ENCODE measurements around the gene WNT7A.

Gene WNT7A

GRCh38 chr3:13826672-13827071, 53.2 kb downstream of the WNT7A start:
- no peak for DNase-seq

- DNase-seq: no peak
Measured at GRCh38 chr3:13825821-13826220, 54.0 kb downstream of the WNT7A start.

DNA sequence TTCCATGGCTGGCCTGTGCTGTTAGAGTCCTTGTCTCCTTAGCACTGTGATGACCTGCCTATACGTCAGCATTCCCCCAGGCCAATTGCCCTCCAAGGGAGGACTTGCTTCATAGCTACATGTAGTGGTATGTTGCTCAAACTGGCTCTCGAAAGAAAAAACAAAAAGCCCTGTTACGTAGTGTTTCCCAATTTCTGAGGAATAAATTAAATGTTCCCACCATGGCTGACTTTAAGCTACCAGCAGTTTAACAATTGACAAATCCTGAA, 54.6 kb downstream of the WNT7A start:
- DNase-seq: no peak

DNA sequence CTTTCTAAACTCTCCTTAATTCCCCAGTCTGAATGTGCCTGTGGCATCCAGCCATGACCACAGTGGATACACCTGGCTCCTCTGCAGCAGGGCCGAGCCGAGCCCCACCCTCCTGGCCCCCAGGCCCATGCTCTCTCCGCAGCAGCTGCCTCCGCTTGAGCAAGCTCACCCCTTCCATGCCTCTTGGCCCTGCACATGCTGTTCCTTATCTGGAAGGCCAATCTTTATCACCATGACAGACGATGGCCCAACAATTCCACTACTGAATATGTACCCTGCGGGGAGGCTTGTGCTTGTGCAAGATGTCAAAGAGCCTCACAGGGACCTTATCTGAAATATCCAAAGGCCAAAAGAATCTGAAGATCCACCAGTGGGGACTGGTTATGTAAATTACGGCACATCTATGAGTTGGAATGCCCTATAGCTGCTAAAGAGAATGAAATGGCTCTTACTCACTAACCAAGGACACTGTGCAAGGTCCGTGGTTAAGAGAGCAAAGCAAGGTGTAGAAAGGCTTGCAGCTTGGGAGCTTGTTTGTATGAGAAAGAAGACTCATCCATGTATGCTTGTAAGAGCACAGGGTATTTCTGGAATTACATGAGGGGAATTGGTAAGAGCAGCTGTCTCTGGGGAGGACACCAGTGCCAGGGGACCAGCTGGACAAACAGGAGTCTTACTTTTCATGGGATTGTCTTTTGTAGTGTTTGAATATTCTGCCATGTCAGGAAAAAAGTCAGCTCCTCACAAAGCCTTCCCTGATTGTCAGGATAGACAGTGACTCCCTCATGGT, 55.2 kb downstream of the WNT7A start:
- DNase-seq: no peak

- no peak for DNase-seq
Measured at GRCh38 chr3:13823692-13824091, 56.2 kb downstream of the WNT7A start.

- peak in 1 of 14 donors; percentile 5 for DNase-seq
Measured at GRCh38 chr3:13822871-13823585, 56.8 kb downstream of the WNT7A start.

GRCh38 chr3:13822042-13822441, 57.8 kb downstream of the WNT7A start:
- no peak for DNase-seq

- DNase-seq: no peak
Measured at GRCh38 chr3:13821126-13821525, 58.7 kb downstream of the WNT7A start.

DNA sequence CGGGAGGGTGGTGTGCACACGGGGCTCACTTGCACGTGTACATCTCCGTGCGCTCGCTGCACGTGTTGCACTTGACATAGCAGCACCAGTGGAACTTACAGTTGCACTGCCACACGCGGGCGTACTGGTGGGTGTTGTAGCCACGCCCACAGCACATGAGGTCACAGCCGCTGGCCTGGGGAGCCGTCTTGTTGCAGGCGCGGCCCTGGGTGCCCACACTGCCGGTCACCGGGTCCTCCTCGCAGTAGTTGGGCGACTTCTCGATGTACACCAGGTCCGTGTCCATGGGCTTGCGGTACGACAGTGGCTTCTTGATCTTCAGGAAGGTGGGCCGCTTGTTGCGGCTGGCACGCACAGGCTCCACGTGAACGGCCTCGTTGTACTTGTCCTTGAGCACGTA, 61.0 kb downstream of the WNT7A start:
- no peak for DNase-seq

DNA sequence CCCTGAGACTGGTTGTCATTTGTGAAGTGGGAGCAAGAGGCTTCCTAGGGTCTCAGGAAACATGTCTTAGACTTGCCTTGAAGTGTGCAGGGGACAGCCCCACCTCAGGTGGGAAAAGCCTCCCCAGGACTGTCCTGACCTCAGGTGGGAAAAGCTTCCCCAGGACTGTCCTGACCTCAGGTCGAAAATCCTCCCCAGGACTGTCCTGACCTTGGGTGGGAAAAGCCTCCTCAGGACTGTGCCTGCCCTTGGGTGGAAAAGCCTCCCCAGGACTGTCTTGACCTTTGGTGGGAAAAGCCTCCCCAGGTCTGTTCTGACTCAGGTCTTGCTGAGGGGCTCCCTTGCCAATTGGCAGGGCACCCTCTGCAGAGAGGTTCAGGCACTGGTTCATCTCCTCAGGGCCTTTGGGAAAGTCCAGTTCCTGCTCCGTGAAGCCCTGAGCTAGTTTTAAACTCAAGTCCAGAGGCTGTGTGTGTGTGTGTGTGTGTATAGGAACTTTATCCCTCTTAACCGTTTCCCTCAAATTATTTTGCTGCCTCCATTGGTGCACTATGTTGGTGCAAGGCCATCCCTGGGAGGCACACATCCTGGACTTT, 64.7 kb downstream of the WNT7A start:
- DNase-seq: no peak

DNA sequence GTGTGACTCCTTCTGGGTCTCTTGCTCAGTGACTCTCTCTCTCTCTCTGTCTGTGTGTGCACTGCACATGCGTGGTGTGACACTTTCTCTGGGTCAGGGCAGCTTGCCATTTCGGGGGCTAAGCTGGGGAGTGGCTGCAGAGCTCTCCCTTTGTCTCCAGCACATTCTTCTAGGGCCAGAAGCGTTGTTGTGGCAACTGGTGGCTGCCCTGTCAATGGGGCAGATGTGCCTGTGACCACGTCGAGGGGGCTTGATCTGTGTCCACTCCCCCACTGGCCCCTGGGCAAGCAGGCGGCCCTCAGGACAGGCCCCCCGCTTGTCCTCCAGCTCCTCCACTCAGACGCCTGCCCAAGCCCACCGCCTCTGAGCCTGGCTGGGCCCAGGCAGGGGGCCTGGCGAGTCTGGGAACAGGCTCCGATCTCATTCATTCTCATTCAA, 67.8 kb downstream of the WNT7A start:
- DNase-seq: peak in 11 of 14 donors; percentile 23 to 83 (median 64)

GRCh38 chr3:13811614-13812013, 68.3 kb downstream of the WNT7A start:
- no peak for DNase-seq

- no peak for DNase-seq
Measured at GRCh38 chr3:13808550-13808949, 71.3 kb downstream of the WNT7A start.

DNA sequence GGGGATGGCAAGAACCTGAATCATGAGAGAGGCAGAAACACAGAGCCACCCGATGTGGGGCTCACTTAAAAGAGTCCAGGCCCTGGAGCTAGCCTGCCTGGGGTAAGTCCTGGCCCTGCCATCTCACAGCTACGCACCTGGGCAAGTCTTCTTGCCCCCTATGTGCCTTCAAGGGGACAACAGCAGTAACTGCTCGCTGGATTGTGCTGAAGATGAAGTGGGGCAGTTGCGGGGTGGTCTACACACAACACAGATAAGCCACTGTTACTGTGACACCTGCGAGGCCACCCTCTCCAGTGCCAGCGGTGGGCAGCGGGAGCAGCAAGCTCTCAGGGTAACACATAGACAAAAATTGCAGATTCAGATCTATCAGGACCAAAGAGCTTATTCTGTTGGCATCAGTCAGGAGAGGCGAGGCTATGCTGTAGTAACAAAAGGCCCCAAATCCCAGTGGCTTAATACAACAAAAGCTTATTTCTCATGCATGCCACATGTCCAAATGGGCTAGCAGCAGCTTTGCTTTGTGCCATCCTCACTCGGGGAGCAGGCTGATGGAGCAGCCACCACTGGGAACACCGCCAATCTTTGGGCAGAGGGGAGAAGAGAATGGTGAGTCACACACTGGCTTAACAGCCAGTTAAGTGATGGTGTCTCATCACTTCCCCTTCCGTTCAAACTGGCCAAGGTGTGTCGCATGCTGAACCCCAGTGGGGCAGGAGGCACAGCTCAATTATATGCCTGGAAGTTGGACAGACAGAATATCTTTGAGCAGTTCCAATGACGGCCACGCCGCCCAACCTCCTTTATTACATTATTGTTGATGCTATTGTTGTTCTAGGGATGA, 78.3 kb downstream of the WNT7A start:
- DNase-seq: no peak

GRCh38 chr3:13800064-13800463, 79.8 kb downstream of the WNT7A start:
- no peak for DNase-seq

DNA sequence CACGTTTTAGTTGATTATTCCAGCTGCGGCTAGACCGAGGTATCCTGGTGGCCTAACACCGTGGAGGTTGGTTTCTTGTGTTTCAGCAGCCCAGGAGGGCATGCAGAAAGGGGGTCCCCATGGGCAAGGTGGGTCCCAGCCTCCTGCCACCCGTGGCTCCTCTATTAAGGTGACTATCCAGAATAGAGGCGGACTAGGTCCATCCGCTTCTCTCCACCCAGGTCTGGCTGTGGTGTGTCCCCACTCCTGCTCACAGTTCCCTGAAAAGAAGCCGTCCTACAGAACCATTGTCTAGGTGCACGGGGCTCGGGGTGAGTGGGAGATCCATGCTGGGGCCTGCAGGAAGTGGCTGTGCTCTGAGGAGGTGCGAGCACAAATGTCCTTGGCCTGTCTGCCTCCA, 81.5 kb downstream of the WNT7A start:
- no peak for DNase-seq

- DNase-seq: no peak
Measured at GRCh38 chr3:13796701-13797460, 83.0 kb downstream of the WNT7A start.

DNA sequence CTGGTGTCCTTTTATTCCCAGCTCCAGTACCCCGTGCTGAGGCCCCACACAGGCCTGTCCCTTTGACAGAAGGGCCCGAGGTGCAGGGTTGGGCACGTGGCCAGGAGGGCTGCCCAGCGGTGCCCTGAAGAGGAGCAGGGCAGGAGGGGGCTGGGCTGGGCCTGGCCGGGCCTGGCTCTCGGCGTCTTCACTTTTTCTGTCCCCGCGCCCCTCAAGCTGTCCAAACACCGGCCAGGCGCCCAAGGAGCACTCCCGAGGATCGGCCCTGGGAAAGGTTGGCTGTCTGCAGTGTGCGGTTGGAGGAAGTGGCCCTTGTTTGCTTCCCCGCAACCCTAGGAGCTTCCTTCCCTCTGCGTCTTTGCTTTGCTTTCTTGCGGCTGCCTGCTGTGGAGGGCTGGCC, 84.1 kb downstream of the WNT7A start:
- DNase-seq: no peak

DNA sequence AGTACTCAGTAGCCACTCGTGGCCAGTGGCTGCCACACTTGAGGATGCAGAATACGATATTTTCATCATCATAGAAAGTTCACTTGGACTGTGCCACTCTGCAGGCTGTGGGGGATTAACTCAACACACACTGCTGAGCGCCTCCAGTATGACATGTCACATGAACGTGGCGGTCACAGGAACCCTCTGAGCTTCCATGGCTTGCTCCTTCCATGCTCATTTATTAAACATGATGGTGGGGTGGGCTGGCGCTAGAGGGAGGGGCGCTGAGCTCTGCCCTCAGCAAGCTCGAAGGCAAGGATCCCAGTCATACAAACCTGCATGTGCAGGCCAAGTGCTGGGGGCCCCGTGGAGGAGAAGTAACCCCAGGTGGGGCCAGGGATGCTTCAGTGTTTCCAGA, 85.5 kb downstream of the WNT7A start:
- no peak for DNase-seq

DNA sequence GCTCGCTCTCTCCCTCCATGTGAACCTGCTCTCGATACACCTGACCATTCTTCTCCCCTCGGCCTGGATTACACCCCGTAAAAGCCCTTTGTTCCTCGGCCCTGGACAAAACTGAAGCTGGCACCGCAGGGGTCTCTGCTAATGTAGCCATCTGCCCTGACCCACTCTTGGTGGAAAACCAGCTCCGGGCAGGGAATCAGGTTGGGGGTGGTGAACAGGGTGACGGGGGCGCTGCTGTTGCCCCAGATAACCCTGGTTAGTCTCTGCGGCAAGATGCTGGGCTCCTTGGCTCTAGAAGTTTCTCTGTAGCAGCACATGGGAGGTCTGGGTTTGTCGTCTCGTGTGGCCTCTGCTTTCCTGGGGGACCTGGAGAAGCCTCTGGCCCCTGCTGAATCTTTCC, 86.4 kb downstream of the WNT7A start:
- DNase-seq: no peak

- peak in 7 of 14 donors; percentile 13 to 60 (median 28) for DNase-seq
Measured at GRCh38 chr3:13792512-13793371, 87.1 kb downstream of the WNT7A start.
